Measurements from ENCODE around the gene PLXNC1.

PLXNC1 gene

DNA sequence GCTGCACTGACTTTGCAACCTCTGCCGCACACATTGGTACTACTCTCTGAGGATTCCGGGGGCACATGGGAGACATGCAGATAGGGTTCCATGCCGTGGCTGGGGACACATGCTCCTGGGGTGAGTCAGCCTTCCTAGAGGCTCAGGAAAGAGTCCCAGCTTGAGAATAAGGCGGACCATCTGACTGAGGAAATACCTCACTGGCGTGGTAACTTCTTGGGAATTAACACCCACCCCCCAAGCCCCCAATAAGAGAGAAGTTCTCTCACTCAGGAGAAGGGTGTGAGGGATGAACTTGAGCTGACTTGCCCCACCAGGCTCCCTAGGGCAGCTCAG lies 23.2 kb downstream of the PLXNC1 start:
- no peak overlapping the region for H3K9ac ChIP-seq (ENCODE audit: low read depth, low read length)
- no peak overlapping the region for H3K4me3 ChIP-seq (ENCODE audit: low read depth, low read length)
- peaks cover 11% of the 10 kb centered on the region for H3K4me1 ChIP-seq (ENCODE audit: control insufficient read depth, insufficient read depth, low read length)
- H3K27me3 ChIP-seq (ENCODE audit: control insufficient read depth, insufficient read depth, low read length), result peaks cover 100% of the 10 kb centered on the region
- no peak overlapping the region for H3K27ac ChIP-seq (ENCODE audit: low read depth, low read length)
- H3K36me3 ChIP-seq (ENCODE audit: control insufficient read depth, insufficient read depth, low read length), result no peaks in the 10 kb centered on the region
- no peaks in the 10 kb centered on the region for H3K9me3 ChIP-seq (ENCODE audit: control insufficient read depth, insufficient read depth, low read length)

- Histone ChIP-seq H3K4me1 (ENCODE audit: control insufficient read depth, insufficient read depth, low read length) (peaks cover 11% of the 10 kb centered on the region), H3K4me3 (ENCODE audit: low read depth, low read length) (no peak overlapping the region), H3K9me3 (ENCODE audit: control insufficient read depth, insufficient read depth, low read length) (no peaks in the 10 kb centered on the region), H3K36me3 (ENCODE audit: control insufficient read depth, insufficient read depth, low read length) (no peaks in the 10 kb centered on the region), H3K27ac (ENCODE audit: low read depth, low read length) (no peak overlapping the region), H3K27me3 (ENCODE audit: control insufficient read depth, insufficient read depth, low read length) (peaks cover 97% of the 10 kb centered on the region), H3K9ac (ENCODE audit: low read depth, low read length) (no peak overlapping the region)
These were observed 23.7 kb downstream of the PLXNC1 start for GRCh38 chr12:94172031-94172430.

GRCh38 chr12:94172973-94173372 lies 24.6 kb downstream of the PLXNC1 start:
- H3K27ac ChIP-seq (ENCODE audit: low read depth, low read length), result no peak overlapping the region
- H3K9me3 ChIP-seq (ENCODE audit: control insufficient read depth, insufficient read depth, low read length), result no peaks in the 10 kb centered on the region
- H3K36me3 ChIP-seq (ENCODE audit: control insufficient read depth, insufficient read depth, low read length), result no peaks in the 10 kb centered on the region
- peaks cover 96% of the 10 kb centered on the region for H3K27me3 ChIP-seq (ENCODE audit: control insufficient read depth, insufficient read depth, low read length)
- H3K4me3 ChIP-seq (ENCODE audit: low read depth, low read length), result no peak overlapping the region
- no peak overlapping the region for H3K9ac ChIP-seq (ENCODE audit: low read depth, low read length)
- peaks cover 11% of the 10 kb centered on the region for H3K4me1 ChIP-seq (ENCODE audit: control insufficient read depth, insufficient read depth, low read length)

DNA sequence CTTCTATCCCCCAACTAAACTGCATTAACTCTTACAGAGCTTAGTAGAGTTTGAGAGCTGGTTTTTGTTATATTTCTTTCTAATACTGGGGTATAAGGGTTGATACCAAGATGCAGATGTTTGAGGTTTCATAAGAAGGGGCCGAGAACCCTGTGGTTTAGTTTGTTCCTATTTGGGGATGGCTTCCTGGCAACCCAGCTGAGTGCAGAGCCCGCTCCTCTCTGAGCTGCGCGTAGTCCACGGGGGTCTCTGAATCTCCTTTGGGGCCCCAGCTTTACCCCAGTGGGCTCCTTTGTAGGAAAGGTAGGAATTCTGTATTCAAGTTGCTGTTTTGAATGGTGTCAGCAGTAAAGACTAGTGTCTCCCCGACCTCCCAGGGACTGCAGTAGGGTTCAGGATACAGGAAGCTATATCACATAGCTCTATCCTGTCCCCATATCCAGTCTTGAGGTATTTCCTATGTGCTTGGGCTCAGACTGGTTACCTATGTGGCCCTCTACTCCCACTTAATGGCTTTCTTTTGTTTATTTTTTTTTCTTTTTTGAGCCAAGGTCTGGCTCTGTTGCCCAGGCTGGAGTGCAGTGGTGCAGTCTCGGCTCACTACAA lies 25.4 kb downstream of the PLXNC1 start:
- Histone ChIP-seq H3K27ac (ENCODE audit: low read depth, low read length) (no peak overlapping the region), H3K36me3 (ENCODE audit: control insufficient read depth, insufficient read depth, low read length) (no peaks in the 10 kb centered on the region), H3K4me3 (ENCODE audit: low read depth, low read length) (no peak overlapping the region), H3K9ac (ENCODE audit: low read depth, low read length) (no peak overlapping the region), H3K9me3 (ENCODE audit: control insufficient read depth, insufficient read depth, low read length) (no peaks in the 10 kb centered on the region), H3K4me1 (ENCODE audit: control insufficient read depth, insufficient read depth, low read length) (peaks cover 11% of the 10 kb centered on the region), H3K27me3 (ENCODE audit: control insufficient read depth, insufficient read depth, low read length) (peaks cover 95% of the 10 kb centered on the region)

DNA sequence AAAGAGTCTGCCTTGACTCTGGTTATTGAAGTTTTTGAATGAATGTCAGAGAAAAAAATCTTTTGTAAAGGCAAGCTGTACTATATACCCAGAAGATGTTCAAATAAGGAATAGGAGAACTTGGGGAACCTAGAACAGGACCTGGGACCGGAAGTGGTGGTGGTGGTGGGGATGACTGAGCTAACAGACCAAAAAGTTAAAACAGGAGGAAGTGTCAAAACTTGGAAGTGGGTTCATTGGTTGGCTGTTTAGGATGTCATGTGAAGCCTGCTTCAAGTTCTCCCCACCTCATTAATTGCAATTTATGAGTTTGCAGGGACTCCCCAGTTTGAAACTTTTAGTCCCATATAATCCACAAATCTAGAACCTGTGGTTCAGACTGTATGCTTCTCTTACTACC lies 26.2 kb downstream of the PLXNC1 start:
- Histone ChIP-seq H3K9ac (ENCODE audit: low read depth, low read length) (no peak overlapping the region), H3K27me3 (ENCODE audit: control insufficient read depth, insufficient read depth, low read length) (peaks cover 91% of the 10 kb centered on the region), H3K4me1 (ENCODE audit: control insufficient read depth, insufficient read depth, low read length) (peaks cover 11% of the 10 kb centered on the region), H3K9me3 (ENCODE audit: control insufficient read depth, insufficient read depth, low read length) (no peaks in the 10 kb centered on the region), H3K36me3 (ENCODE audit: control insufficient read depth, insufficient read depth, low read length) (no peaks in the 10 kb centered on the region), H3K4me3 (ENCODE audit: low read depth, low read length) (no peak overlapping the region), H3K27ac (ENCODE audit: low read depth, low read length) (no peak overlapping the region)

DNA sequence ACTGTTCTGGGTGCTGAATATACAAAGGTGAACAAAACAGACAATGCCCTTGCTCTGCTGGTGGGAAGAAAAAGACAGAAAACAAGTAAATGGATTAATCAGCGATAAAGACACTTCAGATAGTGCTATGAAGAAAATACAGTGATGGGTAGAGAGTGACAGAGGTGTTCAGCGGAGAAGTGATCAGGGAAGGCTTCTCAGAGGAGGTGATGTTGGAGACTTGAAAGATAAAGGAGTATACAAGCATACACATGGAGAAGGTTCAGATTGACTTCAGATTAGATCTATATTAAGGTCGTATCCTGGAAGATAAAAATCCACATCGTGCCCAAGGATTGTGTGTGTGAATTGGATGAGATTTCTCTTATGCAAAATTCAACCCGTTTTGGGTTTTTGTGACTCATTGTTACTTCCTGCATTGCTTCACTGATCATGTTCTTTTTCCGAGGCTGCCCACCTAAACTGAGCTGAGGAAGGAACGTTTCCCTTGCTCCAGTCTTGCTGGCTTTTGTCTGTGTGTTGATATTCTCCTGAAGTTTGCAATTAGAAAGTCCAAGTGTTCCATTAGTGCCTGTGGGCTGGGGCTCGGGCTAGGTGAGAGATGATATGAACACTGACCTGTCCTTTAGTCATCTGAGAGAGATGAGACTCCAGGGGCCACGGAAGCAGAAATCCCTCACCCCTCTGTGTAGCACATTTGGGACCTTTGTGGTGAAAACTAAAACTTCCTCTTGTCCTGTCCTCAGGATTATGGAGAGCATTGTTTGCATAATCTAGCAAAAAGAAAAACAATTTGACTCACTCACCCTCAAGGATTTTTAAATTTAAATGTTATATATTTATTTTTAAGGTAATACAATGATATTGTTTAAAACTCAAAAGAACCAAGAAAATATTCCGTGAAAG lies 27.6 kb downstream of the PLXNC1 start:
- H3K27me3 ChIP-seq (ENCODE audit: control insufficient read depth, insufficient read depth, low read length), result peaks cover 76% of the 10 kb centered on the region
- no peaks in the 10 kb centered on the region for H3K36me3 ChIP-seq (ENCODE audit: control insufficient read depth, insufficient read depth, low read length)
- H3K4me1 ChIP-seq (ENCODE audit: control insufficient read depth, insufficient read depth, low read length), result peaks cover 3% of the 10 kb centered on the region; the same call in 1 of the 2 replicates
- no peak overlapping the region for H3K9ac ChIP-seq (ENCODE audit: low read depth, low read length)
- no peak overlapping the region for H3K4me3 ChIP-seq (ENCODE audit: low read depth, low read length)
- H3K9me3 ChIP-seq (ENCODE audit: control insufficient read depth, insufficient read depth, low read length), result no peaks in the 10 kb centered on the region
- no peak overlapping the region for H3K27ac ChIP-seq (ENCODE audit: low read depth, low read length)

DNA sequence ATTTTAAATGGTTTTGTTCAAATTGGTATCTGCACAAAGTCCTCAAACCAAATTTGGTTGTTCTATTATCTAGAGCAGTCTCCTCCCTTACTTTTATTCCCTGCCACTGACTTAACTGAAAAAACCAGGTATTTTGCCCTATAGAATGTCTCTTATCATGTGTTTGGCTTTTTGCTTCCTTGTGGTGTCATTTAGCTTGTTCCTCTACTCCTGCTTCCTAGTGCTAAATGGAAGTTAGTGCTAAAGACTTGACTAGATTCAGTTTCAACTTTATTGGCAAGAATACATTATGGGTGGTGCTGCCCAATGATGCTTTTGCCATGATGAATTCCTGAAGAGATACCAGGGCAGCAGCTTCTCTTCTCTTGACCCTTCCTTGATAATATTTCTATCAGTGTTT lies 29.7 kb downstream of the PLXNC1 start:
- no peak overlapping the region for H3K9ac ChIP-seq (ENCODE audit: low read depth, low read length)
- no peaks in the 10 kb centered on the region for H3K4me1 ChIP-seq (ENCODE audit: control insufficient read depth, insufficient read depth, low read length)
- H3K4me3 ChIP-seq (ENCODE audit: low read depth, low read length), result no peak overlapping the region
- no peaks in the 10 kb centered on the region for H3K9me3 ChIP-seq (ENCODE audit: control insufficient read depth, insufficient read depth, low read length)
- H3K36me3 ChIP-seq (ENCODE audit: control insufficient read depth, insufficient read depth, low read length), result no peaks in the 10 kb centered on the region
- H3K27ac ChIP-seq (ENCODE audit: low read depth, low read length), result no peak overlapping the region
- peaks cover 63% of the 10 kb centered on the region for H3K27me3 ChIP-seq (ENCODE audit: control insufficient read depth, insufficient read depth, low read length)

DNA sequence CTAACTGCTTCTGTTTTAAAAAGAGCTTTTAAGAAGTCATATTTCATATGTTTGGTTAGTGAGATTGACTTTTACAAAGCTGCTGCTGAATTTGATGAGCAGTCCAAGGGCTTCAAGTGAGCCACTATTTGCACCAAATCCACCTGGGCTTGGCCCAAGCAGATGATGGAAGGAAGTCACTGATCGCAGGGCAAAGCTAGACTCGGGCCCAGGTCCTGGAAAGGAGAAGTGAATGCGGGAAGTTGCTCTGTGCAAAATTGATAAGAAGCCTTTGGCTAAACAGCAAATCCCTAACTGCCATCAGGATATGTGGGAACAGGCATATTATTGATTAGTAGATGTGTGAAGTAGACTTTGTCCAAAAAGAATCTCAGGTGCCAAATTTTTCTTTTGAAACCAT lies 30.5 kb downstream of the PLXNC1 start:
- Histone ChIP-seq H3K4me3 (ENCODE audit: low read depth, low read length) (no peak overlapping the region), H3K9me3 (ENCODE audit: control insufficient read depth, insufficient read depth, low read length) (no peaks in the 10 kb centered on the region), H3K4me1 (ENCODE audit: control insufficient read depth, insufficient read depth, low read length) (no peaks in the 10 kb centered on the region), H3K36me3 (ENCODE audit: control insufficient read depth, insufficient read depth, low read length) (no peaks in the 10 kb centered on the region), H3K9ac (ENCODE audit: low read depth, low read length) (no peak overlapping the region), H3K27ac (ENCODE audit: low read depth, low read length) (no peak overlapping the region), H3K27me3 (ENCODE audit: control insufficient read depth, insufficient read depth, low read length) (peaks cover 60% of the 10 kb centered on the region)

DNA sequence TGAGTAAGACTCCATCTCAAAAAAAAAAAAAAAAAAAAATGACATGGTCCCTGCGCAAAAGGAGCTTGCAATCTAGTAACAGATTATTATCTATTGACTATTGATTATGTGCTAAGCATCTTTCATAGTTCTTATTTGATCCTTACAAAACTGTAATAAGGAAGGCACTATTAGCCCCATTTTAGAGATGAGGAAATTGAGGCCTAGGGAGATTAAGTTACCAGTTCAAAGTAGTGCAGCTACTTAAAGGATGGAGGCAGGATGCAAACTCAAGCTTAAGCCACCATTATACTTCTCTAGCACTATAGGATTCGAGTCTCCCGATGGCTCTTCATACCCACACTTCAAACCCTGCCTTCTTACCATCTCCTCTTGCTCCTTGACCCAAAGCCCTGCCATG lies 31.3 kb downstream of the PLXNC1 start:
- no peaks in the 10 kb centered on the region for H3K36me3 ChIP-seq (ENCODE audit: control insufficient read depth, insufficient read depth, low read length)
- H3K9me3 ChIP-seq (ENCODE audit: control insufficient read depth, insufficient read depth, low read length), result no peaks in the 10 kb centered on the region
- H3K4me3 ChIP-seq (ENCODE audit: low read depth, low read length), result no peak overlapping the region
- H3K27me3 ChIP-seq (ENCODE audit: control insufficient read depth, insufficient read depth, low read length), result peaks cover 53% of the 10 kb centered on the region
- no peak overlapping the region for H3K27ac ChIP-seq (ENCODE audit: low read depth, low read length)
- no peaks in the 10 kb centered on the region for H3K4me1 ChIP-seq (ENCODE audit: control insufficient read depth, insufficient read depth, low read length)
- H3K9ac ChIP-seq (ENCODE audit: low read depth, low read length), result no peak overlapping the region

- Histone ChIP-seq H3K4me3 (ENCODE audit: low read depth, low read length) (no peak overlapping the region), H3K9ac (ENCODE audit: low read depth, low read length) (no peak overlapping the region), H3K4me1 (ENCODE audit: control insufficient read depth, insufficient read depth, low read length) (no peaks in the 10 kb centered on the region), H3K36me3 (ENCODE audit: control insufficient read depth, insufficient read depth, low read length) (no peaks in the 10 kb centered on the region), H3K9me3 (ENCODE audit: control insufficient read depth, insufficient read depth, low read length) (no peaks in the 10 kb centered on the region), H3K27ac (ENCODE audit: low read depth, low read length) (no peak overlapping the region), H3K27me3 (ENCODE audit: control insufficient read depth, insufficient read depth, low read length) (peaks cover 52% of the 10 kb centered on the region)
These were observed 32.4 kb downstream of the PLXNC1 start for GRCh38 chr12:94180558-94181296.
